Measurements from ENCODE around the gene POC1B.

POC1B gene

GRCh38 chr12:89383235-89384049 lies 142.4 kb downstream of the POC1B start:
- no peak for DNase-seq

GRCh38 chr12:89382328-89382727 lies 143.5 kb downstream of the POC1B start:
- DNase-seq: no peak

- no peak for DNase-seq
These were observed 145.9 kb downstream of the POC1B start for GRCh38 chr12:89379839-89380467.

- DNase-seq: no peak
These were observed 146.6 kb downstream of the POC1B start for GRCh38 chr12:89379148-89379838.

GRCh38 chr12:89376844-89377243 lies 149.0 kb downstream of the POC1B start:
- no peak for DNase-seq

- no peak for DNase-seq
These were observed 149.7 kb downstream of the POC1B start for GRCh38 chr12:89376202-89376529.

GRCh38 chr12:89373763-89374572 lies 151.9 kb downstream of the POC1B start:
- no peak for DNase-seq

GRCh38 chr12:89372584-89373370 lies 153.1 kb downstream of the POC1B start:
- DNase-seq: no peak

- no peak for DNase-seq
These were observed 155.0 kb downstream of the POC1B start for GRCh38 chr12:89370850-89371249.

GRCh38 chr12:89370421-89370831 lies 155.4 kb downstream of the POC1B start:
- no peak for DNase-seq

Measured in CD4-positive, alpha-beta T cell treated with Interferon alpha-2 for 1 hour (primary cell).